MM.1S (cell line): ENCODE results near the gene SSX5.
"Not testable (repeated sequence)": the region's sequence is repeated elsewhere in the genome, so short reads cannot be mapped to it uniquely, and the experiment has no call there.

Source experiments
- DNase-seq: peaks from one replicate; pipeline ENCODE4 v3.0.0-alpha.2; 2015
- H2AFZ ChIP-seq: fragments of 300-600 bp; sonication (generic); 2 replicates; pipeline ENCODE4 v1.6.0; 2016; ENCODE audit warnings: antibody characterized with exemption, low read length
- H3F3A ChIP-seq: fragments of 300-600 bp; sonication (generic); 2 replicates; pipeline ENCODE4 v1.6.1; 2016; ENCODE audit warnings: mild to moderate bottlenecking, antibody characterized with exemption, low read length, moderate library complexity, mixed read lengths; ENCODE audit not compliant: insufficient read depth
- H3K27ac ChIP-seq: fragments of 300-600 bp; sonication (generic); 2 replicates; pipeline ENCODE4 v1.5.1; 2016; ENCODE audit warnings: mild to moderate bottlenecking, low read length
- H3K27me3 ChIP-seq: fragments of 300-600 bp; sonication (generic); replicated peaks from 2 replicates; pipeline ENCODE4 v1.6.0; 2016; ENCODE audit warnings: low read length; ENCODE audit not compliant: insufficient read depth
- H3K36me3 ChIP-seq: fragments of 300-600 bp; sonication (generic); replicated peaks from 2 replicates; pipeline ENCODE4 v1.6.1; 2016; ENCODE audit warnings: mild to moderate bottlenecking, low read length, mixed read lengths; ENCODE audit not compliant: insufficient read depth
- H3K4me1 ChIP-seq: fragments of 300-600 bp; sonication (generic); 2 replicates; pipeline ENCODE4 v1.6.1; 2016; ENCODE audit warnings: low read length, mixed read lengths
- H3K4me2 ChIP-seq: fragments of 300-600 bp; sonication (generic); 2 replicates; pipeline ENCODE4 v1.6.0; 2016; ENCODE audit warnings: low read depth, low read length
- H3K4me3 ChIP-seq: fragments of 300-600 bp; sonication (generic); 2 replicates; pipeline ENCODE4 v1.5.1; 2016; ENCODE audit warnings: low read length, mixed read lengths
- H3K79me2 ChIP-seq: fragments of 300-600 bp; sonication (generic); 2 replicates; pipeline ENCODE4 v1.6.1; 2016; ENCODE audit warnings: mixed run types, low read length, mixed read lengths
- H3K9ac ChIP-seq: fragments of 300-600 bp; sonication (generic); 2 replicates; pipeline ENCODE4 v1.6.1; 2016; ENCODE audit warnings: low read length, mixed read lengths
- H3K9me2 ChIP-seq: fragments of 300-600 bp; sonication (generic); replicated peaks from 2 replicates; pipeline ENCODE4 v1.6.1; 2016; ENCODE audit warnings: mild to moderate bottlenecking, low read length, mixed read lengths; ENCODE audit not compliant: insufficient read depth
- H3K9me3 ChIP-seq: fragments of 300-600 bp; sonication (generic); replicated peaks from 2 replicates; pipeline ENCODE4 v1.6.1; 2016; ENCODE audit warnings: mild to moderate bottlenecking, low read length, mixed read lengths; ENCODE audit not compliant: insufficient read depth
- H4K20me1 ChIP-seq: fragments of 300-600 bp; sonication (generic); 2 replicates; pipeline ENCODE4 v1.6.1; 2016; ENCODE audit warnings: mild to moderate bottlenecking, low read length, moderate library complexity, mixed read lengths; ENCODE audit not compliant: insufficient read depth
- EZH2 ChIP-seq: fragments of 300-600 bp; sonication (generic); optimal IDR thresholded peaks from 2 replicates; pipeline ENCODE3; 2017; ENCODE audit warnings: low read depth, mild to moderate bottlenecking, antibody characterized with exemption, low read length, mixed read lengths
- EZH2phosphoT487 ChIP-seq: fragments of 300-600 bp; sonication (generic); IDR thresholded peaks from 2 replicates; pipeline ENCODE4 v1.6.1; 2018; ENCODE audit warnings: antibody characterized with exemption, low read length
- TF ChIP-seq, protein P1 (sequence below): fragments of 300-600 bp; sonication (generic); IDR thresholded peaks from 2 replicates; pipeline ENCODE4 v1.5.1; 2016; ENCODE audit warnings: antibody characterized with exemption, low read length, mixed read lengths

SSX5 gene

GRCh38 chrX:48156014-48156413, 40.6 kb downstream of the SSX5 start:
- no peak overlapping the region for H3K4me2 ChIP-seq
- no peak for DNase-seq
- no peaks in the 10 kb centered on the region for H4K20me1 ChIP-seq
- no peaks in the 10 kb centered on the region for H3K4me1 ChIP-seq
- no peak overlapping the region for H3K9ac ChIP-seq
- H2AFZ ChIP-seq, result no peak overlapping the region
- no peaks in the 10 kb centered on the region for H3K79me2 ChIP-seq
- no peaks in the 10 kb centered on the region for H3K9me3 ChIP-seq
- no peaks in the 10 kb centered on the region for H3K36me3 ChIP-seq
- no peaks in the 10 kb centered on the region for H3F3A ChIP-seq
- no peak overlapping the region for H3K27ac ChIP-seq
- H3K4me3 ChIP-seq, result no peak overlapping the region
- H3K9me2 ChIP-seq, result no peaks in the 10 kb centered on the region
- no peak for TF ChIP-seq EZH2
- TF ChIP-seq EZH2phosphoT487, result no peak
- TF ChIP-seq, protein P1, sequence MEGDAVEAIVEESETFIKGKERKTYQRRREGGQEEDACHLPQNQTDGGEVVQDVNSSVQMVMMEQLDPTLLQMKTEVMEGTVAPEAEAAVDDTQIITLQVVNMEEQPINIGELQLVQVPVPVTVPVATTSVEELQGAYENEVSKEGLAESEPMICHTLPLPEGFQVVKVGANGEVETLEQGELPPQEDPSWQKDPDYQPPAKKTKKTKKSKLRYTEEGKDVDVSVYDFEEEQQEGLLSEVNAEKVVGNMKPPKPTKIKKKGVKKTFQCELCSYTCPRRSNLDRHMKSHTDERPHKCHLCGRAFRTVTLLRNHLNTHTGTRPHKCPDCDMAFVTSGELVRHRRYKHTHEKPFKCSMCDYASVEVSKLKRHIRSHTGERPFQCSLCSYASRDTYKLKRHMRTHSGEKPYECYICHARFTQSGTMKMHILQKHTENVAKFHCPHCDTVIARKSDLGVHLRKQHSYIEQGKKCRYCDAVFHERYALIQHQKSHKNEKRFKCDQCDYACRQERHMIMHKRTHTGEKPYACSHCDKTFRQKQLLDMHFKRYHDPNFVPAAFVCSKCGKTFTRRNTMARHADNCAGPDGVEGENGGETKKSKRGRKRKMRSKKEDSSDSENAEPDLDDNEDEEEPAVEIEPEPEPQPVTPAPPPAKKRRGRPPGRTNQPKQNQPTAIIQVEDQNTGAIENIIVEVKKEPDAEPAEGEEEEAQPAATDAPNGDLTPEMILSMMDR, result no peak
- H3K27me3 ChIP-seq, result no peaks in the 10 kb centered on the region

- H2AFZ ChIP-seq, result no peak overlapping the region
- no peak overlapping the region for H3K4me2 ChIP-seq
- H3K4me1 ChIP-seq, result no peaks in the 10 kb centered on the region
- H3K36me3 ChIP-seq, result no peaks in the 10 kb centered on the region
- no peak overlapping the region for H3K27ac ChIP-seq
- H3K27me3 ChIP-seq, result no peaks in the 10 kb centered on the region
- H3F3A ChIP-seq, result no peaks in the 10 kb centered on the region
- H3K9ac ChIP-seq, result no peak overlapping the region
- TF ChIP-seq EZH2phosphoT487 (no peak), EZH2 (no peak)
- TF ChIP-seq, protein P1, result no peak
- H3K9me2 ChIP-seq, result no peaks in the 10 kb centered on the region
- no peak for DNase-seq
- H3K9me3 ChIP-seq, result no peaks in the 10 kb centered on the region
- no peaks in the 10 kb centered on the region for H4K20me1 ChIP-seq
- no peaks in the 10 kb centered on the region for H3K79me2 ChIP-seq
- H3K4me3 ChIP-seq, result no peak overlapping the region
Measured at GRCh38 chrX:48154796-48155195, 41.8 kb downstream of the SSX5 start.

- DNase-seq, result no peak
Measured at GRCh38 chrX:48153769-48154168, 42.8 kb downstream of the SSX5 start.

DNA sequence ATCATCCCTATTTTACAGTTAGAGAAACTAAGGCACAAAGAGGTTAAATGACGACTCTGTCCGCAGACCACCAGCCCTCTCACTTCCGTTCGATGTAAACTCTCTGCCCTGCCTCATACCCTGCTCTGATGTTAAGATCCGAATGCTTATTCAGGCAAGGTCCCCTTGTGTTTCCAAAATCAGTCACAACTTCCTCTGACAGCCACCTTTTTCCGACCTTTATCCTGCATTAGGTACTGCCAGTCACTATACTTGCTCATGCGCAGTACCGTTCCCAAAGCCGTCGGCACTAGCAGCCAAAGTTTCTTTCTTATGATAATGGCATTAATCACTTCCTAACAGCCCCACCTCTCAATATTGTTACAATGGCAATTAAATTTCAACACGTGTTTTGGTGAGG, 53.9 kb downstream of the SSX5 start:
- H3K36me3 ChIP-seq, DNase-seq, H2AFZ ChIP-seq, H3K9me2 ChIP-seq, H3K4me1 ChIP-seq, H3K9me3 ChIP-seq, H4K20me1 ChIP-seq, H3K79me2 ChIP-seq, H3K4me3 ChIP-seq, H3K27me3 ChIP-seq, H3F3A ChIP-seq, H3K4me2 ChIP-seq, H3K27ac ChIP-seq, H3K9ac ChIP-seq: not testable (repeated sequence)

More at GRCh38 chrX:48153769-48154168, 42.8 kb downstream of the SSX5 start:
- Histone ChIP-seq H2AFZ (no peak overlapping the region), H3K4me1 (no peaks in the 10 kb centered on the region), H3K79me2 (no peaks in the 10 kb centered on the region), H3F3A (no peaks in the 10 kb centered on the region), H3K4me3 (no peak overlapping the region), H3K27me3 (no peaks in the 10 kb centered on the region), H3K9me2 (no peaks in the 10 kb centered on the region), H3K9me3 (no peaks in the 10 kb centered on the region), H3K9ac (no peak overlapping the region), H3K27ac (no peak overlapping the region), H3K36me3 (no peaks in the 10 kb centered on the region), H3K4me2 (no peak overlapping the region), H4K20me1 (no peaks in the 10 kb centered on the region)
- TF ChIP-seq, protein P1, result no peak
- TF ChIP-seq EZH2 (no peak), EZH2phosphoT487 (no peak)

- H3K9me3 ChIP-seq, result not testable (repeated sequence)
Measured at GRCh38 chrX:48141810-48142508, 54.6 kb downstream of the SSX5 start.

More at GRCh38 chrX:48141810-48142508, 54.6 kb downstream of the SSX5 start:
- H3K9me2 ChIP-seq, H3K4me2 ChIP-seq, H3K4me3 ChIP-seq, DNase-seq, H3K4me1 ChIP-seq, H2AFZ ChIP-seq, H3K36me3 ChIP-seq, H4K20me1 ChIP-seq, H3K9ac ChIP-seq, H3K79me2 ChIP-seq, H3K27ac ChIP-seq, H3K27me3 ChIP-seq, H3F3A ChIP-seq: not testable (repeated sequence)
